ENCODE measurements around the gene PDE10A. TPM values are rescaled to one million over a fixed set of nuclear protein-coding genes. Genes with fewer than 3 reads are reported as not detected.

Gene PDE10A
- total and polyA plus RNA-seq, 2 of the 8 experiments (the other 6 are each of a cell fraction or from before 2014, with no cell fraction given), result 1.1 to 2.4 TPM

- POLR2A ChIA-PET (ENCODE audit: partially characterized antibody), result no interaction called here
- FAIRE-seq, result no peak
- Histone ChIP-seq H3K23me2 (ENCODE audit: low read depth, low read length) (no peaks in the 10 kb centered on the region), H3K18ac (ENCODE audit: extremely low read depth, low read length) (no peak overlapping the region), H2BK120ac (replicated peaks; ENCODE audit: low read depth, low read length) (no peak overlapping the region), H4K91ac (replicated peaks; ENCODE audit: insufficient read length, low read length) (no peak overlapping the region), H2AFZ (ENCODE audit: low read length) (no peak overlapping the region), H3K4me2 (ENCODE audit: insufficient read depth in 1 of 2, low read depth in 2 of 2, low read length in 2 of 2) (no peak overlapping the region), H3K4me1 (replicated peaks in 1 of 4; ENCODE audit: control insufficient read depth in 3 of 4, insufficient read depth in 4 of 4, low read length in 3 of 4) (no peaks in the 10 kb centered on the region), H2BK12ac (ENCODE audit: low read depth, low read length) (no peak overlapping the region), H3K23ac (ENCODE audit: insufficient read length) (no peak overlapping the region), H4K20me1 (replicated peaks in 1 of 2; ENCODE audit: control insufficient read depth in 1 of 2, insufficient read depth in 2 of 2, low read length in 2 of 2) (no peaks in the 10 kb centered on the region), H2BK15ac (ENCODE audit: low read length) (no peak overlapping the region), H2BK20ac (ENCODE audit: low read length) (no peak overlapping the region), H3K79me1 (ENCODE audit: low read depth, low read length) (no peaks in the 10 kb centered on the region), H3K4me3 (ENCODE audit: extremely low read depth in 1 of 4, insufficient read depth in 2 of 4, low read depth in 3 of 4, low read length in 4 of 4) (no peak overlapping the region), H3K36me3 (ENCODE audit: control insufficient read depth in 2 of 4, insufficient read depth in 4 of 4, low read length in 3 of 4) (no peaks in the 10 kb centered on the region), H3K9me3 (ENCODE audit: insufficient read depth in 2 of 2, low read depth in 1 of 2, low read length in 1 of 2) (no peaks in the 10 kb centered on the region), H2BK5ac (ENCODE audit: low read depth, low read length) (no peak overlapping the region), H3K9ac (replicated peaks in 1 of 4; ENCODE audit: extremely low read depth in 1 of 4, low read depth in 3 of 4, low read length in 3 of 4) (no peak overlapping the region), H3K27ac (ENCODE audit: low read depth, low read length) (no peak overlapping the region), H4K5ac (ENCODE audit: insufficient read length, low read depth, low read length) (no peak overlapping the region), H3K4ac (replicated peaks; ENCODE audit: insufficient read length, low read depth, low read length) (no peak overlapping the region), H3K56ac (replicated peaks; ENCODE audit: insufficient read length, low read depth, low read length) (no peak overlapping the region), H3K14ac (ENCODE audit: insufficient read length) (no peak overlapping the region), H3K27me3 (replicated peaks in 1 of 4; ENCODE audit: control insufficient read depth in 3 of 4, extremely low read depth in 1 of 4, insufficient read depth in 3 of 4, low read length in 3 of 4) (no peaks in the 10 kb centered on the region), H4K8ac (ENCODE audit: extremely low read depth, insufficient read depth, low read length) (no peak overlapping the region), H3K79me2 (ENCODE audit: control insufficient read depth in 1 of 2, insufficient read depth in 2 of 2, low read length in 2 of 2) (no peaks in the 10 kb centered on the region), H2AK5ac (ENCODE audit: low read depth, low read length) (no peak overlapping the region)
- no peak for DNase-seq (ENCODE audit: low read depth in 1 of 2, low spot score in 2 of 2)
- CTCF ChIA-PET (ENCODE audit: partially characterized antibody), result interaction anchor here (0.6 to 0.8 kb wide), 2 partner anchors 16 to 66 kb away, joined by 3 read pairs; no protein-coding TSS in a partner anchor
- WGBS, 2 experiments (ENCODE audit: extremely low coverage in 1 of 2, insufficient coverage in 1 of 2, insufficient read length in 1 of 2, insufficient replicate concordance in 2 of 2, low coverage in 1 of 2, low lambda C conversion rate in 2 of 2, missing lambda C conversion rate in 1 of 2), result 87% methylated on average over 2 of the region's 2 CpGs; no CpG with 5 or more reads in 1 of the 2 experiments
- TF ChIP-seq E2F6 (IDR thresholded peaks at IDR 0.05) (no peak), SIN3A (conservative IDR thresholded peaks at IDR 0.05 in 1 of 2, IDR thresholded peaks at IDR 0.05 in 1 of 2; ENCODE audit: low read depth in 1 of 2, low read length in 2 of 2) (no peak), RFX5 (IDR thresholded peaks at IDR 0.05; ENCODE audit: borderline replicate concordance, low read depth, low read length) (no peak), TAF1 (IDR thresholded peaks at IDR 0.05; ENCODE audit: low read depth, low read length) (no peak), RBBP5 (IDR thresholded peaks at IDR 0.05; ENCODE audit: borderline replicate concordance, low read depth, low read length) (no peak), ASH2L (IDR thresholded peaks at IDR 0.05; ENCODE audit: low read length) (no peak)
These were observed 156.4 kb downstream of the PDE10A start for GRCh38 chr6:165506657-165507056.
